OCI-LY3 (cell line): Measurements from ENCODE around the gene DOCK11.

Experiments used
- H2AFZ ChIP-seq: fragments of 200-600, 300-600 bp; shearing (Covaris generic); 2 replicates; pipeline ENCODE4 v1.6.0; 2014; ENCODE audit warnings: antibody characterized with exemption, low read depth, low read length
- H3K27ac ChIP-seq: fragments of 200-600, 300-600 bp; sonication (generic); 2 replicates; pipeline ENCODE4 v1.5.1; 2014; ENCODE audit warnings: mild to moderate bottlenecking, low read length, moderate library complexity, mixed read lengths
- H3K27me3 ChIP-seq: fragments of 200-600, 300-600 bp; sonication (generic); 2 replicates; pipeline ENCODE4 v1.6.1; 2014; ENCODE audit warnings: low read depth, low read length, mixed read lengths
- H3K36me3 ChIP-seq: fragments of 200-600, 300-600 bp; sonication (generic); replicated peaks from 2 replicates; pipeline ENCODE3; 2014; ENCODE audit warnings: low read depth, low read length, mixed read lengths
- H3K4me1 ChIP-seq: fragments of 300-600, 200-600 bp; sonication (generic); 2 replicates; pipeline ENCODE4 v1.6.1; 2014; ENCODE audit warnings: low read length, mixed read lengths
- H3K4me2 ChIP-seq: fragments of 200-600, 300-600 bp; sonication (generic); 2 replicates; pipeline ENCODE4 v1.6.1; 2014; ENCODE audit warnings: low read length, mixed read lengths
- H3K4me3 ChIP-seq: fragments of 300-600, 200-600 bp; sonication (generic); 2 replicates; pipeline ENCODE4 v1.5.1; 2014; ENCODE audit warnings: antibody characterized with exemption, mild to moderate bottlenecking, low read length, moderate library complexity
- H3K79me2 ChIP-seq: fragments of 300-600, 200-600 bp; shearing (Covaris generic); 2 replicates; pipeline ENCODE4 v1.6.1; 2014; ENCODE audit warnings: mild to moderate bottlenecking, low read length, mixed read lengths
- H3K9ac ChIP-seq: fragments of 300-600, 200-600 bp; shearing (Covaris generic); 2 replicates; pipeline ENCODE4 v1.6.0; 2014; ENCODE audit warnings: mild to moderate bottlenecking, low read length, moderate library complexity
- H3K9me3 ChIP-seq: fragments of 200-600, 300-600 bp; shearing (Covaris generic); 2 replicates; pipeline ENCODE4 v1.6.1; 2014; ENCODE audit warnings: low read length, mixed read lengths; ENCODE audit not compliant: insufficient read depth
- H4K20me1 ChIP-seq: fragments of 200-600, 300-600 bp; sonication (generic); 2 replicates; pipeline ENCODE4 v1.6.1; 2016; ENCODE audit warnings: low read length, mixed read lengths; ENCODE audit not compliant: insufficient read depth
- EZH2phosphoT487 ChIP-seq: fragments of 200-600 bp; shearing (Covaris generic); IDR thresholded peaks from 2 replicates; pipeline ENCODE4 v1.6.1; 2018; ENCODE audit warnings: antibody characterized with exemption, mixed run types, low read depth
- TF ChIP-seq, protein P1 (sequence below): fragments of 200-600, 300-600 bp; sonication (generic); IDR thresholded peaks from 2 replicates; pipeline ENCODE4 v1.5.1; 2014; ENCODE audit warnings: antibody characterized with exemption, low read length, low read depth

Gene DOCK11

DNA sequence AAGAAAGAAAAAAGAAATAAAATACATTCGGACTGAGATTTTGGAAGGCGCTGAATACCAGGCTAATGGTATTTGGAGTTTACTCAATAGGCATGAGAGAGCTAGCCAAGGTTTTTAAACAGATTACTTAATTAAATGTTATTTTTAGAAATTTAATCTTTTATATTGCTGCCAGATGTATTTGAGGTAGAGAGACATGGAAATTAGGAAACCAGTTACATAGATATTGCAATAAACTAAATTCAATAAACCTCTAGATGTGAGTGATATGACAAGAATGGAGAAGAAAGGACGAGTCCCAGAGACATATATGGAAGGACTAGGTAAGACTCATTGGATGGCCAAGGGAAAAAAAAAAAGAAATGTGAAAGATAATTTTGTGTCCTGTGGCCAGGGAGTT, 193.3 kb downstream of the DOCK11 start:
- Histone ChIP-seq H3K9me3 (no peaks in the 10 kb centered on the region), H3K27me3 (no peaks in the 10 kb centered on the region)

DNA sequence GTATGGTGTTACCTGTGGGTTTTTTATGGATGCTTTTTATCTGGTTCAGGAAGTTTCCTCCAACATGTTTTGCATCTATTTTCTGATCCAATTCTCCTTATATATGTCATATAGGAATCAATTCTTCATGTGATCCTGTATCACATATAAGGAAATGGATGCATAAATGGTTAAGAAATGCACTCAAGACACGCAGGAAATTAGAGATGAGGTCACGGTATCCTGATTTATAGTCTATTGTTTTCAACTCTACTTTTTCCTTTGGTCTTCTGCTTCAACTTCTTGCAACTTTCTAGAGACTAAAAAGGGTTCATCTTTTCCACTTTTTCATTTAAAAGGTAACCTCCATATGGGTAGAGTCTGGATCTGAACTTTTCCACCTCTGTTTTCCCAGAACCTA, 198.2 kb downstream of the DOCK11 start:
- H3K4me2 ChIP-seq = no peak overlapping the region
- no peaks in the 10 kb centered on the region for H3K27me3 ChIP-seq
- no peaks in the 10 kb centered on the region for H3K79me2 ChIP-seq
- no peaks in the 10 kb centered on the region for H4K20me1 ChIP-seq
- no peak overlapping the region for H3K9ac ChIP-seq
- H3K27ac ChIP-seq = no peak overlapping the region
- TF ChIP-seq, protein P1, sequence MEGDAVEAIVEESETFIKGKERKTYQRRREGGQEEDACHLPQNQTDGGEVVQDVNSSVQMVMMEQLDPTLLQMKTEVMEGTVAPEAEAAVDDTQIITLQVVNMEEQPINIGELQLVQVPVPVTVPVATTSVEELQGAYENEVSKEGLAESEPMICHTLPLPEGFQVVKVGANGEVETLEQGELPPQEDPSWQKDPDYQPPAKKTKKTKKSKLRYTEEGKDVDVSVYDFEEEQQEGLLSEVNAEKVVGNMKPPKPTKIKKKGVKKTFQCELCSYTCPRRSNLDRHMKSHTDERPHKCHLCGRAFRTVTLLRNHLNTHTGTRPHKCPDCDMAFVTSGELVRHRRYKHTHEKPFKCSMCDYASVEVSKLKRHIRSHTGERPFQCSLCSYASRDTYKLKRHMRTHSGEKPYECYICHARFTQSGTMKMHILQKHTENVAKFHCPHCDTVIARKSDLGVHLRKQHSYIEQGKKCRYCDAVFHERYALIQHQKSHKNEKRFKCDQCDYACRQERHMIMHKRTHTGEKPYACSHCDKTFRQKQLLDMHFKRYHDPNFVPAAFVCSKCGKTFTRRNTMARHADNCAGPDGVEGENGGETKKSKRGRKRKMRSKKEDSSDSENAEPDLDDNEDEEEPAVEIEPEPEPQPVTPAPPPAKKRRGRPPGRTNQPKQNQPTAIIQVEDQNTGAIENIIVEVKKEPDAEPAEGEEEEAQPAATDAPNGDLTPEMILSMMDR = no peak
- no peak for TF ChIP-seq EZH2phosphoT487
- H3K4me3 ChIP-seq = no peak overlapping the region
- no peak overlapping the region for H2AFZ ChIP-seq
- peaks cover 4% of the 10 kb centered on the region for H3K4me1 ChIP-seq
- no peaks in the 10 kb centered on the region for H3K9me3 ChIP-seq
- H3K36me3 ChIP-seq = no peaks in the 10 kb centered on the region

More for the DNA sequence above, 193.3 kb downstream of the DOCK11 start:
- no peak overlapping the region for H3K4me3 ChIP-seq
- H2AFZ ChIP-seq = no peak overlapping the region
- TF ChIP-seq, protein P1 = no peak
- TF ChIP-seq EZH2phosphoT487 = no peak
- no peaks in the 10 kb centered on the region for H4K20me1 ChIP-seq
- no peaks in the 10 kb centered on the region for H3K4me1 ChIP-seq
- H3K4me2 ChIP-seq = no peak overlapping the region
- no peaks in the 10 kb centered on the region for H3K79me2 ChIP-seq
- no peaks in the 10 kb centered on the region for H3K36me3 ChIP-seq
- H3K9ac ChIP-seq = no peak overlapping the region
- H3K27ac ChIP-seq = no peak overlapping the region

DNA sequence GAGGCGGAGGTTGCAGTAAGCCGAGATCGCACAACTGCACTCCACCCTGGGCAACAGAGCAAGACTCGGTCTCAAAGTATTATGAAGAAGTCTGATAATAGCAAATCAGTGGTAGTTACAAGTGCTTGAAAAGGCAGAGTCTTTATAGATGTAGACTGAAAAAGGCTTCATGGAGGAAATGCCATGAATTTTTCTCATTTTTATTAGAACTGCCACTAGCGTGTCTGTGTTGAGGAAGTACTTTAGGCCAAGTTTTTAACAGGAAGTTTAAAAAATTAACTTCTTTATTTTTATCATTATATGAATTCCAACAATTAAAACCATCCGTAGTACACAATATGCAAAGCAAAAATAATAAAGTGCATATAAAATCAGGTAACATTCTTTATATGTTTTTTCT, 199.0 kb downstream of the DOCK11 start:
- Histone ChIP-seq H3K27ac (no peak overlapping the region), H3K79me2 (no peaks in the 10 kb centered on the region), H3K9ac (no peak overlapping the region), H3K4me1 (peaks cover 7% of the 10 kb centered on the region), H2AFZ (no peak overlapping the region), H3K9me3 (no peaks in the 10 kb centered on the region), H3K4me3 (no peak overlapping the region), H3K36me3 (no peaks in the 10 kb centered on the region), H3K27me3 (no peaks in the 10 kb centered on the region), H3K4me2 (no peak overlapping the region), H4K20me1 (no peaks in the 10 kb centered on the region)
- TF ChIP-seq EZH2phosphoT487 = no peak
- TF ChIP-seq, protein P1 = no peak

DNA sequence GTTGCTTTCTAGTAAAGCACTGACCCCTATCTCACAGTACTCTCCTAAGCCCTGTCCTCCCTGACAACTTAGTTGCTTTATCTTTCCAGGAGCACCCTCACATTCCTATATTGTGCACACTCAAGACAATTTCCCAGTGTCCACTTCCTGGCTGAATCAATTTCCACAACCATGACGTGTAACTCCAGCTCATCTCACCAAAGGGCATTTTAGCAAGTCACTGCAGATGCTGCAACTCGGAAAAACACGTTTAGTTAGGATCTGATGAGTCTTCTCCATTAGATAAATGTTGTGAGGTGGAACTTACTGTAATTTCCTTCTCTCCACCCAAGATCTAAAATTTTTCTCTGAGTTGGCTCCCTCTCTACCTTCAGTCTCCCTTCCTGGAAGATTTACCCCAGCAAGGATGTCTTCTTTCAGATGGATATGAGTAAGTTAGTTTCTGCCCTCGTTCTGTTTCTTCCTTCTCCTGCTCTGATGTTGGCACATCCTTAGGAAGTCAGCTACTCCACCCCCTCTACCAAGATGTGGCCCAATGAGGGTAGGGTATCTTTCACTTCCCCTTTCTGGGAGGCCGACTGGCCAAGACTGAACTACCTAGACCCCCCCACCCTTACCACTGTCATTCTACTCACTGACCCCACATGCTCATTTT, 203.0 kb downstream of the DOCK11 start:
- H3K4me3 ChIP-seq = no peak overlapping the region
- TF ChIP-seq, protein P1 = no peak
- TF ChIP-seq EZH2phosphoT487 = no peak
- H3K4me2 ChIP-seq = no peak overlapping the region
- H3K79me2 ChIP-seq = no peaks in the 10 kb centered on the region
- H3K27me3 ChIP-seq = no peaks in the 10 kb centered on the region
- H2AFZ ChIP-seq = no peak overlapping the region
- H3K27ac ChIP-seq = no peak overlapping the region
- H3K36me3 ChIP-seq = no peaks in the 10 kb centered on the region
- no peaks in the 10 kb centered on the region for H4K20me1 ChIP-seq
- no peak overlapping the region for H3K9ac ChIP-seq
- no peaks in the 10 kb centered on the region for H3K9me3 ChIP-seq
- peaks cover 7% of the 10 kb centered on the region for H3K4me1 ChIP-seq
